GM23248 (cell line): ENCODE results near the gene PPP4R3A.

Experiments used
- EZH2 ChIP-seq: fragments of 200-600 bp; sonication (generic); IDR thresholded peaks from 2 replicates; pipeline ENCODE4 v1.6.1; 2018; ENCODE audit warnings: antibody characterized with exemption, mild to moderate bottlenecking; ENCODE audit not compliant: insufficient read depth, poor library complexity, severe bottlenecking
- EZH2phosphoT487 ChIP-seq: fragments of 200-600 bp; sonication (generic); IDR thresholded peaks from 2 replicates; pipeline ENCODE4 v1.6.1; 2018; ENCODE audit warnings: antibody characterized with exemption, moderate library complexity, mild to moderate bottlenecking, low read depth; ENCODE audit not compliant: insufficient read depth

DNA sequence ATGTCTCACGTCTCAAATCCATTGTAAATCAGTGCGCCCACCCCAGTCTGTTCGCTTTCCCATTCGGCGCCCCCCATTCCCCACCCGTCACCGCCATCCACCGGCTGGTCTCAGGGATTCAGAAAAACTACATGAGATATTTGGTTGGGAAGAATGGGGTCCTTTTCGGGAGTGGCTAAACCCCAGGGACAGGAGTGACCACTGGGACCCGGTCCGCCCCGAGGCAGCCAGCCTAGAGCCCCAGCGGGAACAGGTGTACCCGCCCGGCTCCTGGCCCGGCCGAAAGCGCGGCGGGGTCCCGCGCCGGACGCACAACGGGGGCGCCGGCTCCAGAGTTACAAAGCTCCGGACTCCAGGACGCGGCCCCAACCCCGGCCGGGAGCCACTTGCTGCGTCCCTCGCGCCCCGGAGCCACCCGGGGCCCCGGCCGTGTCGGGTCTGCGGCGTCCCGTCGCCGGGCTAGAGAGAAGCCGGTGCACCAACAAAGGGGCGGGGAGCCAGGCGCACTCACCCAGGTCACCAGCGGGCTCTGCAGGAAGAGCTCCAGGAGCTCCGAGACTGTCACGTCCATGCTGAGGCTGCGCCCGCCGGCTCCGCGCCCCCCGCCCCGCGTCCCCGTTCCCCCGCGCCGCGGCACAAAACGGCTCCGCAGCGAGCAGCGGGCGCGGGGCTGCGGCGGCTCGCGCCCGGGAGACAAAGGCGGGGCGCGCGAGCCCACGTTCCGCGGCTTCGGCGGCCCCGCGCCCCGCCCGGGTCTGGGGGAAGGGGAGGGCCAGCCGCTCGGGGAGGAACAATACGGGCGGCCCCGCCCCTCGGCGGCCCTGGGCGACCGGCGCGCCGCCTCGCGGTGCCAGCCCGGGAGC, 92.8 kb downstream of the PPP4R3A start, which contains the start of gene CCDC88C:
- TF ChIP-seq EZH2phosphoT487 (no peak), EZH2 (peak; percentile 75)
